RWPE2 (cell line): Measurements from ENCODE around the gene CACNB2.
A peak's percentile ranks its signal among the peaks of the same experiment; 100 is the strongest.

Experiments used
- ATAC-seq: fragments of 200-7000 bp; cut with Tn5 transposase; 3 replicates; pipeline ENCODE4 v1.9.1; 2021; ENCODE audit warnings: low read depth
- DNase-seq: peaks from one replicate; pipeline ENCODE4 v3.0.0-alpha.2; 2020; ENCODE audit warnings: low spot score
- H3K27ac ChIP-seq: fragments of 450-650 bp; 2 replicates; pipeline ENCODE4 v1.5.1; 2017; ENCODE audit warnings: mild to moderate bottlenecking; ENCODE audit not compliant: poor library complexity, severe bottlenecking
- H3K27me3 ChIP-seq: fragments of 250-450 bp; sonication (Bioruptor Pico); 2 replicates; pipeline ENCODE4 v1.5.1; 2021; ENCODE audit warnings: mild to moderate bottlenecking, moderate library complexity; ENCODE audit not compliant: insufficient read depth, poor library complexity, severe bottlenecking
- H3K36me3 ChIP-seq: fragments of 250-450 bp; sonication (Bioruptor Pico); 2 replicates; pipeline ENCODE4 v1.5.1; 2020; ENCODE audit warnings: low read depth, mild to moderate bottlenecking, moderate library complexity
- H3K4me1 ChIP-seq: fragments of 250-450 bp; sonication (Bioruptor Pico); 2 replicates; pipeline ENCODE4 v1.5.1; 2021; ENCODE audit warnings: mild to moderate bottlenecking, moderate library complexity; ENCODE audit not compliant: insufficient read depth, poor library complexity, severe bottlenecking
- H3K4me3 ChIP-seq: fragments of 250-450 bp; sonication (Bioruptor Pico); 2 replicates; pipeline ENCODE4 v1.5.1; 2021; ENCODE audit warnings: mild to moderate bottlenecking, moderate library complexity; ENCODE audit not compliant: severe bottlenecking
- H3K9me3 ChIP-seq: fragments of 250-450 bp; sonication (Bioruptor Pico); 2 replicates; pipeline ENCODE4 v1.5.1; 2021; ENCODE audit warnings: mild to moderate bottlenecking, moderate library complexity; ENCODE audit not compliant: severe bottlenecking
- CTCF ChIP-seq: fragments of 450-650 bp; IDR thresholded peaks from one replicate; pipeline ENCODE4 v1.5.1; 2017; ENCODE audit warnings: mild to moderate bottlenecking, moderate library complexity; ENCODE audit not compliant: poor library complexity, severe bottlenecking

Gene CACNB2

GRCh38 chr10:18216482-18216881 lies 76.3 kb downstream of the CACNB2 start:
- Histone ChIP-seq H3K27me3 (no peaks in the 10 kb centered on the region), H3K4me1 (peaks cover 7% of the 10 kb centered on the region), H3K9me3 (no peaks in the 10 kb centered on the region), H3K27ac (no peak overlapping the region), H3K4me3 (no peak overlapping the region), H3K36me3 (no peaks in the 10 kb centered on the region)
- no peak for ATAC-seq
- DNase-seq: no peak
- peak; percentile 68 for TF ChIP-seq CTCF

- ATAC-seq (no peak), DNase-seq (no peak)
- Histone ChIP-seq H3K27ac (no peak overlapping the region), H3K27me3 (no peaks in the 10 kb centered on the region), H3K4me3 (no peak overlapping the region), H3K36me3 (no peaks in the 10 kb centered on the region), H3K4me1 (peaks cover 7% of the 10 kb centered on the region), H3K9me3 (no peaks in the 10 kb centered on the region)
- TF ChIP-seq CTCF: no peak
Observed at GRCh38 chr10:18217577-18217976, 77.4 kb downstream of the CACNB2 start.

- no peak overlapping the region for H3K27ac ChIP-seq
- H3K9me3 ChIP-seq: no peaks in the 10 kb centered on the region
- no peaks in the 10 kb centered on the region for H3K36me3 ChIP-seq
- no peak overlapping the region for H3K4me3 ChIP-seq
- peaks cover 7% of the 10 kb centered on the region for H3K4me1 ChIP-seq
- ATAC-seq: no peak
- DNase-seq: no peak
- TF ChIP-seq CTCF: no peak
- H3K27me3 ChIP-seq: no peaks in the 10 kb centered on the region
Observed at GRCh38 chr10:18219146-18219545, 78.9 kb downstream of the CACNB2 start.

GRCh38 chr10:18221123-18221522 lies 80.9 kb downstream of the CACNB2 start:
- Histone ChIP-seq H3K4me3 (no peak overlapping the region), H3K9me3 (no peaks in the 10 kb centered on the region), H3K36me3 (no peaks in the 10 kb centered on the region), H3K27ac (no peak overlapping the region), H3K27me3 (no peaks in the 10 kb centered on the region), H3K4me1 (peaks cover 7% of the 10 kb centered on the region)
- DNase-seq (no peak), ATAC-seq (no peak)
- no peak for TF ChIP-seq CTCF

- Histone ChIP-seq H3K4me1 (peaks cover 7% of the 10 kb centered on the region), H3K27ac (no peak overlapping the region), H3K36me3 (no peaks in the 10 kb centered on the region), H3K27me3 (no peaks in the 10 kb centered on the region), H3K9me3 (no peaks in the 10 kb centered on the region), H3K4me3 (no peak overlapping the region)
- DNase-seq (no peak), ATAC-seq (no peak)
- TF ChIP-seq CTCF: no peak
Observed at GRCh38 chr10:18221882-18222281, 81.7 kb downstream of the CACNB2 start.
